HUES6 (cell line): ENCODE measurements around the gene PIGU.
"Not testable (repeated sequence)": the region's sequence is repeated elsewhere in the genome, so short reads cannot be mapped to it uniquely, and the experiment has no call there.

Source experiments
- H3K27ac ChIP-seq: 2 replicates; pipeline ENCODE4 v1.7.0; 2013; ENCODE audit warnings: low read depth, mild to moderate bottlenecking, low read length, inconsistent platforms
- H3K27me3 ChIP-seq: 2 replicates; pipeline ENCODE4 v1.6.1; 2013; ENCODE audit warnings: low read length; ENCODE audit not compliant: control insufficient read depth, insufficient read depth
- H3K36me3 ChIP-seq: 2 replicates; pipeline ENCODE4 v1.6.1; 2013; ENCODE audit warnings: low read length; ENCODE audit not compliant: control insufficient read depth, insufficient read depth
- H3K4me1 ChIP-seq: 2 replicates; pipeline ENCODE4 v1.6.1; 2013; ENCODE audit warnings: low read length; ENCODE audit not compliant: control insufficient read depth, insufficient read depth
- H3K4me3 ChIP-seq: 2 replicates; pipeline ENCODE4 v1.5.1; 2013; ENCODE audit warnings: low read depth, low read length
- H3K9ac ChIP-seq: one replicate; pipeline ENCODE4 v1.6.1; 2013; ENCODE audit warnings: mild to moderate bottlenecking, low read length
- H3K9me3 ChIP-seq: 2 replicates; pipeline ENCODE4 v1.6.1; 2013; ENCODE audit warnings: low read depth, low read length; ENCODE audit not compliant: control insufficient read depth, insufficient read depth

PIGU gene

DNA sequence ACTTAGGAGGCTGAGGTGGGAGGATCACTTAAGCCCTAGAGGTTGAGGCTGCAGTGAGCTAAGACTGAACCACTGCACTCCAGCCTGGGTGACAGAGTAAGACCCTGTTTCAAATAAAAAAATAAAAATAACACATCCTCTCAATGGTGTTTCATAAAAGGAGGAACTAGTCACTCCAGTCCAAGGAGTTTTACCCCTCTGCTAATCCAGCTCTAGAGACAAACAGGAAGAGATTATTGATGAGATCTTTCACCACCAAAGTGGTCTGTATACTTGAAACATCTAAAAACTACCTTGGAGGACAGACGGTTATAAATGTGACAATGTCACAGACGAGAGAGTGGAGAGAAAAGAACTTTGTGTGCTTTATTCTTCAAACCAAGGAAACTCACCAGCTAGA lies 58.2 kb downstream of the PIGU start:
- no peaks in the 10 kb centered on the region for H3K27me3 ChIP-seq
- no peak overlapping the region for H3K27ac ChIP-seq
- peaks cover 52% of the 10 kb centered on the region for H3K36me3 ChIP-seq
- H3K9me3 ChIP-seq = peaks cover 3% of the 10 kb centered on the region; the same call in 1 of the 2 replicates
- H3K9ac ChIP-seq = no peak overlapping the region
- no peak overlapping the region for H3K4me3 ChIP-seq
- H3K4me1 ChIP-seq = no peaks in the 10 kb centered on the region

DNA sequence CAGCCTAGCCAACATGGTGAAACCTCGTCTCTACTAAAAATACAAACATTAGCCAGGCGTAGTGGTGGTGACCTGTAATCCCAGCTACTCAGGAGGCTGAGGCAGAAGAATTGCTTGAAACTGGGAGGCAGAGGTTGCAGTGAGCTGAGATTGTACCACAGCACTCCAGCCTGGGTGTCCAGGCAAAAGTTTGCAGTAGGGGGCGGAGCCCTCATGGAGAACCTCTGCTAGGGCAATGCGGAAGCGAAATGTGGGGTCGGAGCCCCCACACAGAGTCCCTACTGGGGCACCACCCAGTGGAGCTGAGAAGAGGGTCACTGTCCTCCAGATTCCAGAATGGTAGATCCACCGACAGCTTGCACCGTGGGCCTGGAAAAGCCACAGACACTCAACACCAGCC lies 60.0 kb downstream of the PIGU start:
- not testable (repeated sequence) for H3K4me3 ChIP-seq

DNA sequence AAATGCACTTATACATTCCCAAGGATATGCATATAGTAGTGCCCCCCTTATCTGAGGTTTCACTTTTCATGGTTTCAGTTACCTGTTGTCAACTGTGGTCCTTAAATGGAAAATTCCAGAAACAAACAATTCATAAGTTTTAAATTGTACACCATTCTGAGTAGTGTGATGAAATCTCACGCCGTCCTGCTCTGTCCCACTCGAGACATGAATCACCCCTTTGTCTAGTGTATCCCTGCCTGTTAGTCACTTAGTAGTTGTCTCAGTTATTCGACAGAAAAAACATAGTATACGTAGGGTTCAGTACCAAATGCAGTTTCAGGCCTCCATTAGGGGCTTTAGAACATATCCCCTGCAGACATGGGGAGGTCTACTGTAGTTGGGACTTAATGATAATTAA lies 61.4 kb downstream of the PIGU start:
- H3K27ac ChIP-seq = no peak overlapping the region
- H3K27me3 ChIP-seq = no peaks in the 10 kb centered on the region
- peaks cover 6% of the 10 kb centered on the region; the same call in 1 of the 2 replicates for H3K9me3 ChIP-seq
- H3K36me3 ChIP-seq = peaks cover 33% of the 10 kb centered on the region
- no peak overlapping the region for H3K9ac ChIP-seq
- no peak overlapping the region for H3K4me3 ChIP-seq
- no peaks in the 10 kb centered on the region for H3K4me1 ChIP-seq

More for the DNA sequence above, 60.0 kb downstream of the PIGU start:
- not testable (repeated sequence) for H3K4me1 ChIP-seq, H3K9ac ChIP-seq, H3K9me3 ChIP-seq, H3K27me3 ChIP-seq, H3K27ac ChIP-seq
- peaks cover 40% of the 10 kb centered on the region for H3K36me3 ChIP-seq

DNA sequence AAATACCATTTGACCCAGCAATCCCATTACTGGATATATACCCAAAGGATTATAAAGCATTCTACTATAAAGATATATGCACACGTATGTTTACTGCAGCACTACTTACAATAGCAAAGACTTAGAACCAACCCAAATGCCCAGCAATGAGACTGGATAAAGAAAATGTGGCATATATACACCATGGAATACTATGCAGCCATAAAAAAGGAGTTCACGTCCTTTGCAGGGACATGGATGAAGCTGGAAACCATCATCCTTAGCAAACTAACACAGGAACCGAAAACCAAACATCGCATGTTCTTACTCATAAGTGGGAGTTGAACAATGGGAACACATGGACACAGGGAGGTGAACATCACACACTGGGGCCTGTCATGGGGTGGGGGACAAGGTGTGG lies 64.9 kb downstream of the PIGU start:
- H3K9ac ChIP-seq, H3K27ac ChIP-seq, H3K9me3 ChIP-seq, H3K27me3 ChIP-seq, H3K4me3 ChIP-seq, H3K4me1 ChIP-seq: not testable (repeated sequence)
- H3K36me3 ChIP-seq = peaks cover 17% of the 10 kb centered on the region

DNA sequence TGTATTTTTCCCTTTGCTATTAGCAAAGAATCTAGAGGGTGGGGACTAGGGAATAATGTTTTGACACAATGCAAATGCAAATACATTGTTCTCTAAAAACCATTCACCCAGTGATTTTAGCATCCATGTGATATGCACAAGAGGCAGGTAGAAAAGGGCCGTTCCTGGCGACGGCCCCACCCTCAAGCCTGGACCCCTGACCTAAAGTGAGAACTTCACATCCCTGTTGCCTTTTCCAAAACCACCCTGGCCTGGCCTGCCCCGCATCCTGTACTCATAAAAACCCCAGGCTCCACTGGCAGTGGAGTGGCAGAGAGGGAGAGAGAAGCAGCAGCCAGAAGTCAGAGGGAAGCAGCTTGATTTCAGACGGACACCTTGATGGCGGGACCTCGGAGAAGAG lies 69.8 kb downstream of the PIGU start:
- Histone ChIP-seq H3K4me3 (no peak overlapping the region), H3K27ac (no peak overlapping the region), H3K36me3 (no peaks in the 10 kb centered on the region), H3K27me3 (no peaks in the 10 kb centered on the region), H3K9me3 (0 out of 2 replicates have a peak, but pooled peaks cover 1% of the 10 kb centered on the region), H3K9ac (no peak overlapping the region), H3K4me1 (no peaks in the 10 kb centered on the region)

DNA sequence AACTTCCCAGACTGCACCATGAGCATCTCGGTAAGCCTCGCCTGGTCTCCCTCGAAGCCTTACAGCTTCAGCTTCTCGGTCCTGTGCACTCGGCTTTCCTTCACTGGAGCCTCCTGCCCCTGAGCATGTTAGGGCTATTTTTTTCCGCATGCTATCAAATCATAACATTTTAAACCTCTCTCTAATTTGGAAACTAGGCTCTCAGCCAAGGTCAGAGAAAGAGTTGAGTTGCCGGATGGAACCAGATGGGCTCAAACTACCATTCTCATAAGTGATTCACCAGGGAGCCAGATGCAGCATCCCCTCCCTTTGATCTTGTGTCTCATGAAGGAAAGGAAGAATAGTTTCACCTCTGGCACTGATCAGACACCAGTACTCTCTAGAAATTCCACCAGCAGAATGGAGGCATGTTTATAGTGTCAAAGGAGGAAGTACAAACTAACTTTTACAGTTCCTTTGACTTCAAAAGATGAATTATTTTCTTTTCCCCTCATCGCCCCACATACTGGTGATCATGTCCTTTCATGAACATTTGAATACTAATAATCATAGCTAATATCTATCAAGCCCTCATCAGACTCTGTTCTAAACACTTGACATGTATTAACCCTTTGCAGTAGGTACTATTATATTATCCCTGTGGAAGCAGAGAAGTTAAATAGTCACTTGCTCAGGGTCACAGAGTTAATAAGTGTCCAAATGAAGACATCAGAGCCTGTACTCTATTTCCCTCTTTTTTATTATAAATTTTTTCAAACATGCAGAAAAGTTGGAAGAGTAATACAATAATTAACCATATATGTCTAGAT lies 71.7 kb downstream of the PIGU start:
- Histone ChIP-seq H3K9me3 (no peaks in the 10 kb centered on the region), H3K4me1 (no peaks in the 10 kb centered on the region), H3K27ac (no peak overlapping the region), H3K36me3 (no peaks in the 10 kb centered on the region), H3K4me3 (no peak overlapping the region), H3K27me3 (no peaks in the 10 kb centered on the region), H3K9ac (no peak overlapping the region)

DNA sequence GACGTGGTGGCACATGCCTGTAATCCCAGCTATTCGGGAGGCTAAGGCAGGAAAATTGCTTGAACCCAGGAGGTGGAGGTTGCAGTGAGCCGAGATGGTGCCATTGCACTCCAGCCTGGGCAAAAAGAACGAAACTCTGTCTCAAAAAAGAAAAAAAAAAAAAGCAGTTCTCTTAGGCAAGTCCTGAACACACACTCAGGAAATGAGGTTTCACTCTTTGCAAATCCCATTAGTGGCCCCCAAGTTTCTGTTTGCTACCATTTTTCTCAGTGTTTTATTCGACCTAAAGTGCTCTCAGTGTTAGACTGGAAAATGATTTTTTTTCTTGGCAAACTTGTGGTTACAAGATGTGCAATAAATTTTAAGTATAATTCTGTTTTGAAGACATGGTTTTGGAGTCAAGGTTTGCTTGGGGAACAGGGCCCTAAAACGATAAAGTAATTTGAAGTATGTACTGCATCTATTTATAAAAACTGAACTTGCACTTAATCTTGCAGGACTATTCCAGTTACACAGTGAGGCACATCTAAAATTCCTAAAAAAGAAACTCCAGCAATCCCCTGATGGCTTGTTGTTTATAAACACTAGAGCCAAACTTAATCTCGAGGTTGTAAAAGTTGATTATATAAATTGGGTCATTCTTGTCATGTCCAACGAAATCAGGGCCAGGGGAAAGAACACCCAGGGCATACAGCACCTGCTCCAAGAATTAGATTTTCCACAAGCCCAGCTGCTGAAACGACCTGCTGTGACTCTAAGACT lies 75.8 kb downstream of the PIGU start:
- Histone ChIP-seq H3K36me3 (no peaks in the 10 kb centered on the region), H3K4me1 (no peaks in the 10 kb centered on the region), H3K27ac (no peak overlapping the region), H3K9ac (no peak overlapping the region), H3K27me3 (no peaks in the 10 kb centered on the region), H3K9me3 (no peaks in the 10 kb centered on the region), H3K4me3 (no peak overlapping the region)

DNA sequence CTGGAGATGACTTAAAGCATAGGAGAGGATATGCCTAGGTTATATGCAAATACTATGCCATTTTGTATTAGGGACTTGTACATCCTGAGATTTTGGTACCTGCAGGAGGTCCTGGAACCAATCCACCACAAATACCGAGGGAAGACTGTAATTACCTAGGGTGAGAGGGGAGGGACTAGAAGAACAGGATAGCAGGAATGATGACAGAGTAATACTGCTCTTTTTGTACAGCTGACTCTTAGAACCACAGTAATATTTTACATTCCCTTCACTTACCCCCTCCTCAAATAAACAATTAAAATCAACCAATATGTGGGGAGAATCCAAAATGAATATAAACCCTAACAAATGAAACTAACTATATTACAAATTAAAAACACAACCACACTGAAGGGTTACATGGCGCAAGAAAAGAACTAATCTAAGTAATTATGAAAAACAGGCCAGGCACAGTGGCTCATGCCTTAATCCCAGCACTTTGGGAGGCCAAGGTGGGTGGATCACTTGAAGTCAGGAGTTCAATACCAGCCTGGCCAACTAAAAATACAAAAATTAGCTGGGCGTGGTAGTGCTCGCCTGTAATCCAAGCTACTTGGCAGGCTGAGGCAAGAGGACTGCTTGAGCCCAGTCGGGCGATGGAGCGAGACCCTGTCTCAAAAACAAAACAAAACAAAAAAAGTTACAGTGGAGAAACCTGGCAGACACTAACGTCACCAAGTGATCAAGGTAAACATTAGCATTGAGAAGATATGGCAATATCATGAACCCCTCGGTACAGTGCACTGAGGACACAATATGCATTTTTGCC lies 81.3 kb downstream of the PIGU start:
- H3K4me1 ChIP-seq = no peaks in the 10 kb centered on the region
- no peak overlapping the region for H3K9ac ChIP-seq
- H3K4me3 ChIP-seq = no peak overlapping the region
- H3K9me3 ChIP-seq = no peaks in the 10 kb centered on the region
- H3K36me3 ChIP-seq = no peaks in the 10 kb centered on the region
- no peak overlapping the region for H3K27ac ChIP-seq
- no peaks in the 10 kb centered on the region for H3K27me3 ChIP-seq

DNA sequence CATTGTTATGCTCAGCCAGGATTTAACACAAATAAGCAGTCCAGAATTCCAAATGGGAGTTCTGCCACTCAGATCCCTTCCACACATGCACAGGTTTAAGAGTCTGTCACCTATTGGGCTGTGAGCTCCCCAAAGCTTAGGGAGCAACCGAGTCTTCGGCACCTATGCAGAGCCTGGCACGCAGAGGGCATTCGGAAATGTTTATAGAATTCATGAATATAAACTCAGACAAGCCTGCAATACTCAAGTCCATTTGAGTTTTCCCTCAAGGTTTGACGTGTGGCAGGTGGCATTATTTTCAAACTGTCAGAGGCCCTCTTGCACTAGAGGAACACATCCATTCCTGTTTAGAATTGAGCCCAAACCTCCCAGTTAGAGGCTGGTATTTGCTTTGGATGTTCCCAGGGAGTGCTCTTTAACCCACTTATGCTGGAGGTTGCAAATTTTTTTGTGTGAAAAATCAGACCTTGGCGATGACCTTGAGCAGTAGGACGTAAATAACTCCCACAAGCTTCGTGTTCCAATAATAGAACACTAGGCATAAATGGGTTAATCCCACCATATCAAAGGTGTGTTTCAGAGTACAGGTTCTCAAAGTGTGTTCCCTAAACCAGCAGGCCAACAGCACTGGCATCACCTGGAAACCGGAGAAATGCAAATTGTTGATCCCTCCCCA lies 90.3 kb downstream of the PIGU start:
- no peaks in the 10 kb centered on the region for H3K4me1 ChIP-seq
- H3K4me3 ChIP-seq = no peak overlapping the region
- no peak overlapping the region for H3K27ac ChIP-seq
- H3K9me3 ChIP-seq = no peaks in the 10 kb centered on the region
- H3K36me3 ChIP-seq = peaks cover 16% of the 10 kb centered on the region
- H3K9ac ChIP-seq = no peak overlapping the region
- H3K27me3 ChIP-seq = no peaks in the 10 kb centered on the region

DNA sequence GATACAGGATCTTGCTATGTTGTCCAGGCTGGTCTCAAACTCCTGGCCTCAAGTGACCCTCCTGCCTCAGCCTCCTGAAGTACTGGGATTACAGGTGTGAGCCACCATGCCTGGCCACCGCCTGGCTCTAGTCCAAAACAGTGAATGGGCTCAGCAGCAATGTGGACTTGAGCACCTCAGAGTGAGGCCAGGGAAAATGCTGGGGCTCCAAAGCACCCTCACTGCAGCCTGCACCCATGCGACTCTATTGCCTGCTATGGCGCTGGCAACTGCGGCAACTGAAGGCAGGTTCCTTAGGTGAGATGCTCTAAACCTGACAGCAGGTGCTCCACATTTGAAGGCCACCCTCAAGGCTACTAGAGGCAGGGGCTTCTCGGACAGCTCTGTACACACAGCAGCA lies 91.9 kb downstream of the PIGU start:
- Histone ChIP-seq H3K4me1 (no peaks in the 10 kb centered on the region), H3K4me3 (no peak overlapping the region), H3K9ac (no peak overlapping the region), H3K27me3 (no peaks in the 10 kb centered on the region), H3K36me3 (peaks cover 22% of the 10 kb centered on the region), H3K9me3 (no peaks in the 10 kb centered on the region), H3K27ac (no peak overlapping the region)
